Neural cell (in vitro differentiated cells): ENCODE data around the gene TUSC7.

Source experiments
- EP300 ChIP-seq: fragments of 450-650 bp; conservative IDR thresholded peaks from 2 replicates; pipeline ENCODE4 v1.6.1; 2014; ENCODE audit warnings: antibody characterized with exemption, mild to moderate bottlenecking, moderate library complexity; ENCODE audit not compliant: poor library complexity, severe bottlenecking
- EZH2 ChIP-seq: fragments of 200-600, 300-800 bp; shearing (Covaris generic), sonication (generic); IDR thresholded peaks from 2 replicates; pipeline ENCODE4 v1.6.1; 2014; ENCODE audit warnings: antibody characterized with exemption, low read length, borderline replicate concordance, mild to moderate bottlenecking; ENCODE audit not compliant: insufficient read depth, poor library complexity, severe bottlenecking
- MXI1 ChIP-seq: fragments of 450-650 bp; conservative IDR thresholded peaks from 2 replicates; pipeline ENCODE4 v1.6.1; 2014; ENCODE audit warnings: antibody characterized with exemption, mild to moderate bottlenecking; ENCODE audit not compliant: poor library complexity, severe bottlenecking
- TF ChIP-seq, protein P1 (sequence below): fragments of 450-650 bp; IDR thresholded peaks from 2 replicates; pipeline ENCODE4 v1.5.1; 2014; ENCODE audit warnings: antibody characterized with exemption, mild to moderate bottlenecking, moderate library complexity; ENCODE audit not compliant: poor library complexity, severe bottlenecking

DNA sequence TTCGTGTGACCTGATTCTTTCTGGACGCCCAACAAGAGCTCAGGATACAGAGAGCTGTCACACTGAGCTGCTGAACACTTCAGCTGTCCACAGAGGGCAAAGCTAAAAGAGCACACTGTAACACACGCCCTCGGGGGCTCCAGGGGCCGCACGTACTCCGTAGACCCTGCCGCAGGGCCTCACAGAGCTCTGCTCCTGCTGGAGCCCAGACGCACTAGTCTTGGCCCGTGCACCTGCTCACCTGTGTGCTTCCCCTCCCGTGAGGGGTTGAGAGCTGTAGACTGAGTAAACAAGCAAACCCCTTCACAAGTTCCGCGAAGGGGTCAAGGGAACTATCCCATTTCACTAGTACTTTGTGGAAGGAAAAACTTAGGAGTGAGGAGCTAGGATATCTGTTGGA lies 30.7 kb upstream of the TUSC7 start:
- TF ChIP-seq, protein P1, sequence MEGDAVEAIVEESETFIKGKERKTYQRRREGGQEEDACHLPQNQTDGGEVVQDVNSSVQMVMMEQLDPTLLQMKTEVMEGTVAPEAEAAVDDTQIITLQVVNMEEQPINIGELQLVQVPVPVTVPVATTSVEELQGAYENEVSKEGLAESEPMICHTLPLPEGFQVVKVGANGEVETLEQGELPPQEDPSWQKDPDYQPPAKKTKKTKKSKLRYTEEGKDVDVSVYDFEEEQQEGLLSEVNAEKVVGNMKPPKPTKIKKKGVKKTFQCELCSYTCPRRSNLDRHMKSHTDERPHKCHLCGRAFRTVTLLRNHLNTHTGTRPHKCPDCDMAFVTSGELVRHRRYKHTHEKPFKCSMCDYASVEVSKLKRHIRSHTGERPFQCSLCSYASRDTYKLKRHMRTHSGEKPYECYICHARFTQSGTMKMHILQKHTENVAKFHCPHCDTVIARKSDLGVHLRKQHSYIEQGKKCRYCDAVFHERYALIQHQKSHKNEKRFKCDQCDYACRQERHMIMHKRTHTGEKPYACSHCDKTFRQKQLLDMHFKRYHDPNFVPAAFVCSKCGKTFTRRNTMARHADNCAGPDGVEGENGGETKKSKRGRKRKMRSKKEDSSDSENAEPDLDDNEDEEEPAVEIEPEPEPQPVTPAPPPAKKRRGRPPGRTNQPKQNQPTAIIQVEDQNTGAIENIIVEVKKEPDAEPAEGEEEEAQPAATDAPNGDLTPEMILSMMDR, result no peak
- no peak for TF ChIP-seq EZH2
- TF ChIP-seq MXI1, result no peak
- no peak for TF ChIP-seq EP300
